H9 (cell line): Measurements from ENCODE around the gene ACTL6B. TPM values are rescaled to one million over a fixed set of nuclear protein-coding genes. Genes with fewer than 3 reads are reported as not detected.
"Not testable (repeated sequence)": the region's sequence is repeated elsewhere in the genome, so short reads cannot be mapped to it uniquely, and the experiment has no call there.

ENCODE experiments used
- DNase-seq: peaks from one replicate; pipeline ENCODE4 v3.0.0-alpha.2; 2017
- H2AFZ ChIP-seq: one replicate; pipeline ENCODE4 v1.6.1; 2013; ENCODE audit warnings: mild to moderate bottlenecking, low read length, control low read depth, moderate library complexity
- H2AK5ac ChIP-seq: 2 replicates; pipeline ENCODE4 v1.6.1; 2013; ENCODE audit warnings: low read length, control low read depth, mixed read lengths; ENCODE audit not compliant: insufficient read length
- H2BK120ac ChIP-seq: one replicate; pipeline ENCODE4 v1.6.1; 2013; ENCODE audit warnings: low read depth, mild to moderate bottlenecking, low read length, control low read depth, inconsistent platforms; ENCODE audit not compliant: poor library complexity, severe bottlenecking
- H2BK12ac ChIP-seq: 2 replicates; pipeline ENCODE4 v1.6.1; 2013; ENCODE audit warnings: low read length, control low read depth, mixed read lengths, low read depth; ENCODE audit not compliant: insufficient read length
- H2BK15ac ChIP-seq: 2 replicates; pipeline ENCODE4 v1.6.1; 2013; ENCODE audit warnings: low read depth, low read length, control low read depth
- H2BK20ac ChIP-seq: one replicate; pipeline ENCODE4 v1.6.1; 2013; ENCODE audit warnings: low read depth, mild to moderate bottlenecking, low read length, control low read depth, inconsistent platforms; ENCODE audit not compliant: poor library complexity, severe bottlenecking
- H2BK5ac ChIP-seq: 2 replicates; pipeline ENCODE4 v1.6.1; 2013; ENCODE audit warnings: low read length, control low read depth, mixed read lengths; ENCODE audit not compliant: insufficient read length
- H3K14ac ChIP-seq: 2 replicates; pipeline ENCODE4 v1.6.1; 2013; ENCODE audit warnings: low read length, control low read depth; ENCODE audit not compliant: insufficient read depth
- H3K18ac ChIP-seq: 2 replicates; pipeline ENCODE4 v1.6.1; 2013; ENCODE audit warnings: low read depth, mild to moderate bottlenecking, mixed read lengths, low read length, control low read depth; ENCODE audit not compliant: insufficient read length
- H3K23ac ChIP-seq: 2 replicates; pipeline ENCODE4 v1.6.1; 2013; ENCODE audit warnings: low read length, control low read depth, mixed read lengths, low read depth; ENCODE audit not compliant: insufficient read length
- H3K23me2 ChIP-seq: 2 replicates; pipeline ENCODE4 v1.6.1; 2013; ENCODE audit warnings: low read depth, mild to moderate bottlenecking, mixed read lengths, low read length, control low read depth; ENCODE audit not compliant: insufficient read length, poor library complexity, severe bottlenecking
- H3K27ac ChIP-seq: 2 replicates; pipeline ENCODE4 v1.5.1; 2013; ENCODE audit warnings: low read length, control low read depth, mixed read lengths, low read depth; ENCODE audit not compliant: insufficient read length
- H3K27me3 ChIP-seq: 2 replicates; pipeline ENCODE4 v1.6.1; 2013; ENCODE audit warnings: low read length, control low read depth, inconsistent platforms; ENCODE audit not compliant: insufficient read depth
- H3K4ac ChIP-seq: 2 replicates; pipeline ENCODE4 v1.6.1; 2013; ENCODE audit warnings: low read depth, mild to moderate bottlenecking, control low read depth, inconsistent platforms, low read length, moderate library complexity
- H3K4me1 ChIP-seq: 2 replicates; pipeline ENCODE4 v1.6.1; 2013; ENCODE audit warnings: low read length, control low read depth, inconsistent platforms; ENCODE audit not compliant: insufficient read depth
- H3K4me2 ChIP-seq: 2 replicates; pipeline ENCODE4 v1.6.1; 2013; ENCODE audit warnings: low read length, control low read depth, mixed read lengths; ENCODE audit not compliant: insufficient read length, insufficient read depth
- H3K56ac ChIP-seq: 2 replicates; pipeline ENCODE4 v1.6.1; 2013; ENCODE audit warnings: low read depth, mild to moderate bottlenecking, mixed read lengths, low read length, control low read depth; ENCODE audit not compliant: insufficient read length
- H3K79me1 ChIP-seq: 2 replicates; pipeline ENCODE4 v1.6.1; 2013; ENCODE audit warnings: low read depth, mild to moderate bottlenecking, moderate library complexity, low read length, control low read depth, inconsistent platforms; ENCODE audit not compliant: insufficient read depth, poor library complexity, severe bottlenecking
- H3K79me2 ChIP-seq: 2 replicates; pipeline ENCODE4 v1.6.1; 2013; ENCODE audit warnings: low read length, control low read depth, inconsistent platforms; ENCODE audit not compliant: insufficient read depth
- H3K9ac ChIP-seq: 2 replicates; pipeline ENCODE4 v1.6.1; 2013; ENCODE audit warnings: low read length, control low read depth, mixed read lengths; ENCODE audit not compliant: insufficient read length; ENCODE audit errors: extremely low read depth
- H3K9me3 ChIP-seq: one replicate; pipeline ENCODE4 v1.6.1; 2013; ENCODE audit warnings: low read depth, low read length, inconsistent platforms; ENCODE audit not compliant: control insufficient read depth
- H3T11ph ChIP-seq: one replicate; pipeline ENCODE4 v1.6.1; 2013; ENCODE audit warnings: mild to moderate bottlenecking, low read length, control low read depth, inconsistent platforms
- H4K20me1 ChIP-seq: one replicate; pipeline ENCODE4 v1.6.1; 2013; ENCODE audit not compliant: control insufficient read depth, insufficient read length, insufficient read depth
- H4K5ac ChIP-seq: 2 replicates; pipeline ENCODE4 v1.6.1; 2013; ENCODE audit warnings: low read depth, mild to moderate bottlenecking, mixed read lengths, low read length, control low read depth; ENCODE audit not compliant: insufficient read length
- H4K8ac ChIP-seq: replicated peaks from 2 replicates; pipeline ENCODE4 v1.6.1; 2013; ENCODE audit warnings: low read length, control low read depth, mixed read lengths, low read depth; ENCODE audit not compliant: insufficient read length
- H4K91ac ChIP-seq: 2 replicates; pipeline ENCODE4 v1.6.1; 2013; ENCODE audit warnings: low read depth, mild to moderate bottlenecking, moderate library complexity, mixed read lengths, low read length, control low read depth; ENCODE audit not compliant: insufficient read length
- H3K27ac Mint-ChIP-seq, 3 experiments: 2 replicates in 2 of 3; 3 replicates in 1 of 3; pipeline ENCODE4 v1.8.0; 2020 to 2021; ENCODE audit warnings: mixed read lengths in 3 of 3, mild to moderate bottlenecking in 1 of 3, moderate library complexity in 1 of 3
- H3K27me3 Mint-ChIP-seq: 2 replicates; pipeline ENCODE4 v1.8.0; 2021; ENCODE audit warnings: low read depth, mild to moderate bottlenecking, moderate library complexity, mixed read lengths
- H3K36me3 Mint-ChIP-seq, 3 experiments: 2 replicates in 2 of 3; 3 replicates in 1 of 3; pipeline ENCODE4 v1.8.0; 2020 to 2021; ENCODE audit warnings: low read depth in 3 of 3, mixed read lengths in 3 of 3; ENCODE audit not compliant: insufficient read depth in 1 of 3
- H3K4me1 Mint-ChIP-seq, 2 experiments: 2 replicates each; pipeline ENCODE4 v1.8.0; 2020; ENCODE audit warnings: mixed read lengths in 2 of 2
- H3K4me3 Mint-ChIP-seq, 2 experiments: 2 replicates in 1 of 2; 3 replicates in 1 of 2; pipeline ENCODE4 v1.8.0; 2020 to 2021; ENCODE audit warnings: mild to moderate bottlenecking in 2 of 2, mixed read lengths in 2 of 2, moderate library complexity in 1 of 2
- H3K9me3 Mint-ChIP-seq, 2 experiments: 2 replicates in 1 of 2; 3 replicates in 1 of 2; pipeline ENCODE4 v1.8.0; 2020; ENCODE audit warnings: mild to moderate bottlenecking in 2 of 2, mixed read lengths in 2 of 2, moderate library complexity in 1 of 2
- CTCF ChIP-seq: fragments of 200-600 bp; sonication (generic); conservative IDR thresholded peaks from 3 replicates; pipeline ENCODE4 v1.8.0; 2021; ENCODE audit warnings: antibody characterized with exemption, mild to moderate bottlenecking
- WGBS: extraction: QIAGEN DNeasy Blood & Tissue Kit; methylation state at CpG from one replicate; pipeline ENCODE4 v1.1.7; 2013; ENCODE audit warnings: missing lambda C conversion rate, low lambda C conversion rate, mixed read lengths; ENCODE audit not compliant: insufficient read length; ENCODE audit errors: extremely low coverage; 5-methylcytosine and 5-hydroxymethylcytosine counted together
- total RNA-seq: library from RNA; stranded (reverse); gene quantifications from 2 replicates; pipeline ENCODE4 v1.2.1, GENCODE V29; 2021

ACTL6B gene
- total RNA-seq, 1 experiment from 2014 or later: 0.50 TPM

GRCh38 chr7:100670074-100670473 lies 13.8 kb upstream of the ACTL6B start:
- H2BK120ac ChIP-seq: no peak overlapping the region
- H4K91ac ChIP-seq: no peak overlapping the region
- no peak overlapping the region for H4K5ac ChIP-seq
- no peak overlapping the region for H2BK20ac ChIP-seq
- H2AK5ac ChIP-seq: no peak overlapping the region
- no peak overlapping the region for H2BK12ac ChIP-seq
- H3K23me2 ChIP-seq: peaks cover 13% of the 10 kb centered on the region
- TF ChIP-seq CTCF: no peak
- Mint-ChIP-seq H3K27ac (no peak overlapping the region), H3K9me3 (no peaks in the 10 kb centered on the region; a peak in 2 of 5 replicates), H3K36me3 (no peaks in the 10 kb centered on the region; a peak in 1 of 7 replicates), H3K4me3 (no peak overlapping the region), H3K27me3 (peaks cover 48% of the 10 kb centered on the region), H3K4me1 (peaks cover 7 to 8% of the 10 kb centered on the region in 2 experiments)
- H3K79me2 ChIP-seq: no peaks in the 10 kb centered on the region
- no peak overlapping the region for H2BK5ac ChIP-seq
- H2BK15ac ChIP-seq: no peak overlapping the region
- H3T11ph ChIP-seq: no peak overlapping the region
- H3K79me1 ChIP-seq: no peaks in the 10 kb centered on the region
- H3K23ac ChIP-seq: no peak overlapping the region
- no peaks in the 10 kb centered on the region for H3K4me1 ChIP-seq
- no peak overlapping the region for H3K4ac ChIP-seq
- H3K18ac ChIP-seq: no peak overlapping the region
- H3K9ac ChIP-seq: no peak overlapping the region
- H3K27me3 ChIP-seq: no peaks in the 10 kb centered on the region
- no peak overlapping the region for H4K8ac ChIP-seq
- H3K14ac ChIP-seq: no peak overlapping the region
- no peak overlapping the region for H2AFZ ChIP-seq
- no peaks in the 10 kb centered on the region for H4K20me1 ChIP-seq
- no peak overlapping the region for H3K4me2 ChIP-seq
- no CpG with 5 or more reads among the region's 8 CpGs for WGBS
- no peak for DNase-seq
- no peaks in the 10 kb centered on the region for H3K9me3 ChIP-seq
- H3K56ac ChIP-seq: no peak overlapping the region
- H3K27ac ChIP-seq: no peak overlapping the region

GRCh38 chr7:100669106-100669505 lies 12.9 kb upstream of the ACTL6B start:
- H3K9ac ChIP-seq, H3K23ac ChIP-seq, H3K79me1 ChIP-seq, H3K4ac ChIP-seq, H2AK5ac ChIP-seq, H3K27ac ChIP-seq, H3K9me3 Mint-ChIP-seq, H3K4me2 ChIP-seq, H3T11ph ChIP-seq, H2BK120ac ChIP-seq, H2BK20ac ChIP-seq, H3K4me3 Mint-ChIP-seq, H4K20me1 ChIP-seq, H2BK15ac ChIP-seq, H3K9me3 ChIP-seq, H3K4me1 ChIP-seq, H3K23me2 ChIP-seq, H3K56ac ChIP-seq, H4K8ac ChIP-seq, H3K27me3 ChIP-seq, H4K5ac ChIP-seq, H3K79me2 ChIP-seq, H3K14ac ChIP-seq, H2BK12ac ChIP-seq, DNase-seq, H3K18ac ChIP-seq, H2BK5ac ChIP-seq, H3K27ac Mint-ChIP-seq, H4K91ac ChIP-seq, H2AFZ ChIP-seq, H3K36me3 Mint-ChIP-seq, H3K4me1 Mint-ChIP-seq: not testable (repeated sequence)
- no CpG with 5 or more reads among the region's 12 CpGs for WGBS
- H3K27me3 Mint-ChIP-seq: peaks cover 48% of the 10 kb centered on the region
